Motor neuron (in vitro differentiated cells): ENCODE data around the gene GALNT7. TPM values are rescaled to one million over a fixed set of nuclear protein-coding genes. Genes with fewer than 3 reads are reported as not detected.

ENCODE experiments used
- ATAC-seq, 8 experiments: fragments of 200-7000 bp; cut with Tn5 transposase; replicated peaks in 6 of 8; 2 replicates each; pipeline ENCODE4 v1.8.0; 2021; ENCODE audit warnings: mild to moderate bottlenecking in 8 of 8, moderate library complexity in 8 of 8
- H3K27ac ChIP-seq, 2 donors: fragments of 250-450 bp; sonication (Bioruptor Pico); 2 replicates each; pipeline ENCODE4 v1.9.0; 2021; ENCODE audit warnings: antibody characterized with exemption in 2 of 2, mild to moderate bottlenecking in 2 of 2, moderate library complexity in 1 of 2
- H3K4me1 ChIP-seq, 2 donors: fragments of 250-450 bp; sonication (Bioruptor Pico); replicated peaks in 1 of 2; 2 replicates each; pipeline ENCODE4 v1.6.1; 2021; ENCODE audit warnings: antibody characterized with exemption in 2 of 2, mild to moderate bottlenecking in 2 of 2, moderate library complexity in 1 of 2
- H3K4me3 ChIP-seq, 5 donors: fragments of 250-450 bp; sonication (Bioruptor Pico); 2 replicates each; pipeline ENCODE4 v1.9.0; 2021; ENCODE audit warnings: antibody characterized with exemption in 5 of 5, mild to moderate bottlenecking in 5 of 5, moderate library complexity in 4 of 5
- WGBS, 10 experiments: fragments of 450-650 bp; shearing (Covaris generic); methylation state at CpG; one replicate each; pipeline ENCODE4 v1.0.0; 2022; 5-methylcytosine and 5-hydroxymethylcytosine counted together
- in situ Hi-C, 9 experiments: fragments of 400-800 bp; cut with MboI; loops; one replicate each; pipeline ENCODE4 v1.15.0; 2021; ENCODE audit warnings: low sequenced_read_pairs in 9 of 9, low pct_unique_long_range_greater_than_20kb in 2 of 9; ENCODE audit not compliant: unreplicated experiment in 9 of 9
- total RNA-seq, 8 experiments: library from RNA; unstranded; fragments of 300-600 nt; gene quantifications; 2 replicates each; pipeline versions ENCODE4 v1.2.3 to v1.2.4, GENCODE V29; 2022

GALNT7 gene
- total RNA-seq, 8 experiments from 2014 or later = 10.4 to 39.5 (median 28.5) TPM

GRCh38 chr4:173187732-173188131 is 19.1 kb downstream of the GALNT7 start:
- in situ Hi-C loops = no loop called here
- Histone ChIP-seq H3K27ac (no peak overlapping the region), H3K4me1 (peaks cover 12 to 35% of the 10 kb centered on the region in 2 donors), H3K4me3 (no peak overlapping the region)
- ATAC-seq = peak in 3 of 8 experiments; percentile 52 to 68 (median 58)
- 36 to 100% (median 76%) methylated on average over 1 of the region's 1 CpG for WGBS, 10 experiments

DNA sequence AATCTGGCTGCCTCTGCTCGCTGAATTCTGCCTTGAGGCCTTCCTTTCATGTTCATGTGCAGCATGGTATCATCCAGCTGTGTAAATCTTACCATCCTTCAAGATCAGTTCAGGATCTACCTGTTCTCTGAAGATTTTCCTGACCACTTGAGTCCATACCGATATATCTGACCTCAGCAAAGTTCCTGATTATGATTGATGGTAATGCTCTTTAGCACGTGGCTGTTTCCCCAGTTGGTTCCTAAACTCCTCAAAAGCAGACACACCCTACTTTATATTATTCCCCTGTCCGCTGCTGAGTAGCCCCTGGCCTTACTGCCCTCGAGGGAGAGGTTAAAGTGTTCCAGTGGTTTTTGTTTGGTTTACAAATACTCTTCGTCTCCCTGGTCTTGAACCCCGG is 20.0 kb downstream of the GALNT7 start:
- H3K4me1 ChIP-seq = peaks cover 12 to 36% of the 10 kb centered on the region in 2 donors
- in situ Hi-C loops = no loop called here
- ATAC-seq = peak in 1 of 8 experiments; percentile 31
- 47 to 100% (median 85%) methylated on average over 1 to 6 of the region's 7 CpGs for WGBS, 10 experiments
- H3K4me3 ChIP-seq = no peak overlapping the region
- H3K27ac ChIP-seq = no peak overlapping the region

DNA sequence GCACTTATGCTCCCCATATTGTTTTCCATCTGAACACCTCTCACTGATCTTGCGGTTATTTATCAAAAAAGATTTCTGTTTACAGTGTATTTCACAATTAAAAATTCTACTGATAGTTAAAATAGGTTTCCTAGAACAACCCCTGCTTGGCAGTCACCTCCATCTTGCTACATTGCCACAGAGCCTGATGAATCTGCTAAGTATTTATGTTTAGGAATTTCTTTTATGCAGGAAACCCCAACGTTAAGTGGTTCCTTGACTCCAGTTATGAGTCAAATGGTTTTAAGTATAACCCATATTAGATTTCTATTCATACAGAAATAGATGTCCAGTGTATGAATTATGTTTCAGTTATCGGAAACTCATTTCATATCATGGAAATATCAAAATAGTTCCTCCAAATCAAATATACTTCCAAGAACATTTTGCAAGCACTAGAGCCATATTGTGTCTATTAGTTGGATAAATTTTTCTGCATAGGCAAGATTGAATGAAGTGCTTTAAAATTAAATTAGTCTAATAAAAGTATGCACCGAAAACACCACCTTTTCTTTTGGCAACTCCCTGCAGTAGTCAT is 20.6 kb downstream of the GALNT7 start:
- WGBS, 10 experiments = 60 to 100% (median 82%) methylated on average over 1 to 4 of the region's 4 CpGs; no CpG with 5 or more reads in 1 of the 10 experiments
- H3K4me1 ChIP-seq = peaks cover 12 to 36% of the 10 kb centered on the region in 2 donors
- H3K27ac ChIP-seq = no peak overlapping the region
- in situ Hi-C loops = no loop called here
- no peak for ATAC-seq
- no peak overlapping the region for H3K4me3 ChIP-seq

DNA sequence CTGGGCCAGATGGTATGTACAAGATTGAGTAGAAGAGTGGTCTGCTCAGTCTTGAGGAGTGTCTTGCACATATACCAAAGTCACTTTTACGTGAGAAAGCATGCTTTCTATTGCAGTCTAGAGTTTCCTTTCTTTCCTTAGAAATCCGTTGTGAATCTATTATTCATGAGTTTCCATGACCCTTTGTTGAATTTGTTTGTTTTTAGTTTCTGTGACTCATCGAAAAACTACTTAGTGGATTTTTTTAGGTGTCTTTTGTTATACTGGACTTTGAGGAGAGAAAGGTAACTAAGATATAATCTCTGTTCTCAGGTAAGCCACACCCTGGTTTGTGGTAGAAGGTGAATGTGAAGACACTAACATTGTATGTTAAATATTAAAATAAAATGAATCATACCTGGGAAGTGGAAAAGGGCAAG is 23.0 kb downstream of the GALNT7 start:
- ATAC-seq = peak in 6 of 8 experiments; percentile 45 to 87 (median 60)
- in situ Hi-C loops = no loop called here
- Histone ChIP-seq H3K27ac (no peak overlapping the region), H3K4me1 (peaks cover 5 to 19% of the 10 kb centered on the region in 2 donors), H3K4me3 (no peak overlapping the region)
- 13 to 93% (median 53%) methylated on average over 1 to 3 of the region's 3 CpGs; no CpG with 5 or more reads in 2 of the 10 experiments for WGBS, 10 experiments

DNA sequence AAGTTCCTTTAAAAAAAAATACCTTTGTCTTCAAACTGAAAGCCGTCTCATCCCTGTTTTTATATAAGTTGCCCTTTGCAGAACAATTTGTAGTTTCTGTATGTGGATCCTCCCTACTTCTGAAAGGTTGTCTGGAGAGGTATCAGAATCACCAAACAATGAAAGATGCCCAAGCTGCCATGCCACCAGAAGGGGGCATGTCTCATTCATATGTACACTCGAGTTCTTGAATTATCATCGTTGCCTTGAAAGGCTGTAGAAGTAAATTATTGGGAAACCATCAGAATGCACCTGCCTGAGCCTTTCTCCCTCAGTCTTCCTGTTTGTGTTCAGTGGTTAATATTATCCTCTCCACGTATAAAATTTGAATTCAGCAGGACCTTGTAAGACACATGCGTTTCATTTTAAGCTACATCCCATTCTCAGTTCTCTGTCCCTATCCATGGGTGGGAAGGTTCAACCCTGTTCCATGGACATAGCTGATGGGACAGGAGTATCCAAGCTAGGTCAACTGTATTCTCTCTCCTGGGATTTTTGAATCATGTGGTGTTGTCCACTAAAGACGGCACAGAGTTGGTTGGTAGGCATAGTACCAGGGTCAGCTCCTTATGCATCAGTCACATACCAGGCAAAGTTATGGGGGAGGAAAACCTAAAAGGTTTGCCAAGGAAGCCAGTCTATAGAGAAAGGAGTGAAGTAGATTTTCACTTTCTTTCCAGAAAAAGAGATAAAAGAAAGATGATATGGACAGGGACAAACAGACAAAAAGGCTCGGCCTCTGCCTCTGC is 24.0 kb downstream of the GALNT7 start:
- in situ Hi-C loops = no loop called here
- no peak overlapping the region for H3K27ac ChIP-seq
- H3K4me3 ChIP-seq = no peak overlapping the region
- ATAC-seq = no peak
- peaks cover 5 to 16% of the 10 kb centered on the region in 2 donors for H3K4me1 ChIP-seq
- 75 to 100% (median 97%) methylated on average over 1 to 7 of the region's 7 CpGs for WGBS, 10 experiments

GRCh38 chr4:173194157-173194556 is 25.5 kb downstream of the GALNT7 start:
- in situ Hi-C loops = no loop called here
- 0 to 100% (median 79%) methylated on average over 1 to 2 of the region's 2 CpGs for WGBS, 10 experiments

GRCh38 chr4:173195109-173195508 is 26.5 kb downstream of the GALNT7 start:
- in situ Hi-C loops = no loop called here
- WGBS, 10 experiments = 44 to 100% (median 78%) methylated on average over 1 to 3 of the region's 3 CpGs; no CpG with 5 or more reads in 1 of the 10 experiments

More at GRCh38 chr4:173194157-173194556, 25.5 kb downstream of the GALNT7 start:
- Histone ChIP-seq H3K27ac (no peak overlapping the region), H3K4me1 (peaks cover 5 to 22% of the 10 kb centered on the region in 2 donors), H3K4me3 (no peak overlapping the region)
- ATAC-seq = peak in 1 of 8 experiments; percentile 83

DNA sequence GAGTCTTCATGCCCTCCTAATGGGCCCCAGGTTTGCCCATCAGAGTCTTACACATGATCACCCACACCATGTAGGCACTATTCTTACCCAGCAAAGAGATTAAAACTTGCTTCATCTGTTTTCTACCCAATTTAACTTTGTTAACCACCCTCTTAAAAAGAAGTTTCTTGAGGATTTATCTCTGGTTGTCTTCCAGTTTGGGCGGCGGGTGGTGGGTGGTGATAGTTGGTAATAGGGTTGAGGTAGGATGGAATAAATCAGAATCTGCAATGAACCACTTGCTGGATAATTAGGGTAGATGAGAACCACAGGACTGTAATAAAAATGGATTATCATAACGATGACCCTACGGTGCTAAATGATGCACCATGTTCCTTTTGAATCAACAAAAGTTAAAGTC is 30.9 kb downstream of the GALNT7 start:
- Histone ChIP-seq H3K27ac (no peak overlapping the region), H3K4me3 (no peak overlapping the region), H3K4me1 (peaks cover 3 to 23% of the 10 kb centered on the region in 2 donors)
- no peak for ATAC-seq
- in situ Hi-C loops = no loop called here
- WGBS, 10 experiments = 62 to 100% (median 85%) methylated on average over 2 to 4 of the region's 4 CpGs; no CpG with 5 or more reads in 3 of the 10 experiments

More at GRCh38 chr4:173195109-173195508, 26.5 kb downstream of the GALNT7 start:
- Histone ChIP-seq H3K4me1 (peaks cover 5 to 27% of the 10 kb centered on the region in 2 donors), H3K4me3 (no peak overlapping the region), H3K27ac (no peak overlapping the region)
- ATAC-seq = no peak

GRCh38 chr4:173200103-173200884 is 31.7 kb downstream of the GALNT7 start:
- no peak overlapping the region for H3K27ac ChIP-seq
- in situ Hi-C loops = no loop called here
- H3K4me3 ChIP-seq = no peak overlapping the region
- H3K4me1 ChIP-seq = peaks cover 3 to 23% of the 10 kb centered on the region in 2 donors
- ATAC-seq = peak in 3 of 8 experiments; percentile 48 to 63 (median 56)
- WGBS, 10 experiments = 30 to 97% (median 81%) methylated on average over 1 to 4 of the region's 4 CpGs

GRCh38 chr4:173202395-173202794 is 33.8 kb downstream of the GALNT7 start:
- in situ Hi-C loops = no loop called here
- Histone ChIP-seq H3K4me1 (peaks cover 3 to 23% of the 10 kb centered on the region in 2 donors), H3K27ac (no peak overlapping the region), H3K4me3 (no peak overlapping the region)
- 60 to 100% (median 94%) methylated on average over 1 to 3 of the region's 3 CpGs; no CpG with 5 or more reads in 1 of the 10 experiments for WGBS, 10 experiments
- ATAC-seq = no peak

GRCh38 chr4:173205656-173206055 is 37.0 kb downstream of the GALNT7 start:
- 50 to 80% methylated on average over 1 of the region's 2 CpGs; no CpG with 5 or more reads in 8 of the 10 experiments for WGBS, 10 experiments
- Histone ChIP-seq H3K4me3 (no peak overlapping the region), H3K27ac (no peak overlapping the region), H3K4me1 (peaks cover 0 to 7% of the 10 kb centered on the region in 2 donors)
- ATAC-seq = no peak
- in situ Hi-C loops = no loop called here

- Histone ChIP-seq H3K4me1 (no peaks in the 10 kb centered on the region), H3K27ac (no peak overlapping the region), H3K4me3 (no peak overlapping the region)
- no peak for ATAC-seq
- WGBS, 10 experiments = 78 to 100% (median 89%) methylated on average over 1 to 7 of the region's 7 CpGs
- in situ Hi-C loops = no loop called here
Observed at GRCh38 chr4:173208420-173208819, 39.8 kb downstream of the GALNT7 start.

DNA sequence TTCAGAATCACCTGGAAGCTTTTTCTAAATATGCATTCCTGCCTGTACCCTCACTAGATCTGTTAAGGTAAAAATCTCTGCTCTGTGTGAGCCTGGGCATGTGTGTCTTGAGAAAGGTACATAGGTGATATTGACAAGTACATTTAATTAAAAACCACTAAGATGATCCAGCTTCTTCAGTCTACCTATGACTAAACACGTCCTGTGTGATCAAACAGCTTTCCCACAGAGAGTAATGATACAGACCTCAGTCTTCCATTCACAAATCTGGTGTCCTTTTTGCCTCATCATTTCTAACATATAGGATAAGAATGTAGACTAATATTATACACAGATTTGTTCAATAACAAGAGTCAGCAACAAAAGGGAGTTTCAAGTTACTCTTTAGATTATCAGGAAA is 42.6 kb downstream of the GALNT7 start:
- 88 to 100% (median 100%) methylated on average over 1 of the region's 1 CpG; no CpG with 5 or more reads in 7 of the 10 experiments for WGBS, 10 experiments
- no peak for ATAC-seq
- Histone ChIP-seq H3K27ac (no peak overlapping the region), H3K4me1 (no peaks in the 10 kb centered on the region), H3K4me3 (no peak overlapping the region)
- in situ Hi-C loops = no loop called here
